ENCODE measurements around the gene PTGES3L. TPM values are rescaled to one million over a fixed set of nuclear protein-coding genes. Genes with fewer than 3 reads are reported as not detected.

Gene PTGES3L
- total and polyA plus RNA-seq, 2 of the 13 experiments (the other 11 are each of a cell fraction or from before 2014, with no cell fraction given), result 1.2 to 2.9 TPM

- peak; percentile 90; the same call in 1 of the 2 replicates for TF ChIP-seq UBTF (CRISPR knock-in tag; IDR thresholded peaks at IDR 0.05)
- TF ChIP-seq ZNF644 (CRISPR knock-in tag; IDR thresholded peaks at IDR 0.05; ENCODE audit: low read depth), result no peak
- peak; percentile 98; the same call in 1 of the 2 replicates for TF ChIP-seq ZNF556 (CRISPR knock-in tag; IDR thresholded peaks at IDR 0.05; ENCODE audit: borderline replicate concordance)
- TF ChIP-seq POGZ (CRISPR knock-in tag; IDR thresholded peaks at IDR 0.05), result peak; percentile 66
- no peak for TF ChIP-seq ZNF496 (CRISPR knock-in tag; IDR thresholded peaks at IDR 0.05; ENCODE audit: insufficient replicate concordance)
- peak; percentile 91 for TF ChIP-seq YEATS4 (CRISPR knock-in tag; IDR thresholded peaks at IDR 0.05; ENCODE audit: borderline replicate concordance)
- TF ChIP-seq XRCC5 (optimal IDR thresholded peaks at IDR 0.05; ENCODE audit: low read length), result peak; percentile 37
- TF ChIP-seq ETV6 (CRISPR knock-in tag; conservative IDR thresholded peaks at IDR 0.05), result 0 out of 2 replicates have a peak, but pooled peaks have one; percentile 45
- 0 out of 2 replicates have a peak, but pooled peaks have one; percentile 76 for TF ChIP-seq ZNF33A (CRISPR knock-in tag; IDR thresholded peaks at IDR 0.05; ENCODE audit: borderline replicate concordance)
- TF ChIP-seq JUNB (CRISPR knock-in tag; IDR thresholded peaks at IDR 0.05; ENCODE audit: borderline replicate concordance), result no peak; the same call in 1 of the 2 replicates
- 0 out of 2 replicates have a peak, but pooled peaks have one; percentile 85 for TF ChIP-seq WIZ (CRISPR knock-in tag; IDR thresholded peaks at IDR 0.05)
- no peak for TF ChIP-seq RNF219 (CRISPR knock-in tag; IDR thresholded peaks at IDR 0.05)
- TF ChIP-seq ZNF543 (CRISPR knock-in tag; IDR thresholded peaks at IDR 0.05), result peak; percentile 97
- no peak for TF ChIP-seq HNRNPUL1 (IDR thresholded peaks at IDR 0.05; ENCODE audit: low read depth, low read length)
- peak; percentile 85; the same call in 1 of the 2 replicates for TF ChIP-seq MLXIP (CRISPR knock-in tag; IDR thresholded peaks at IDR 0.05; ENCODE audit: borderline replicate concordance)
- no peak; the same call in none of the 2 replicates for TF ChIP-seq HOXA5 (CRISPR knock-in tag; IDR thresholded peaks at IDR 0.05)
- peak; percentile 9; the same call in 1 of the 2 replicates for TF ChIP-seq ZNF350 (CRISPR knock-in tag; IDR thresholded peaks at IDR 0.05; ENCODE audit: borderline replicate concordance, low read depth)
- 0 out of 2 replicates have a peak, but pooled peaks have one; percentile 63 for TF ChIP-seq ZNF709 (CRISPR knock-in tag; IDR thresholded peaks at IDR 0.05)
- peak; percentile 93 for TF ChIP-seq ZNF33B (CRISPR knock-in tag; IDR thresholded peaks at IDR 0.05)
- TF ChIP-seq ZNF746 (CRISPR knock-in tag; IDR thresholded peaks at IDR 0.05), result no peak; the same call in 1 of the 2 replicates
- TF ChIP-seq HNRNPH1 (optimal IDR thresholded peaks at IDR 0.05; ENCODE audit: low read depth, low read length), result no peak
These were observed 42.0 kb upstream of the PTGES3L start, which contains the start of gene VAT1 (continued) for GRCh38 chr17:43021741-43022512.

Data from HepG2 (cell line).